8988T (cell line): ENCODE results near the gene KAT7.
"Not testable (repeated sequence)": the region's sequence is repeated elsewhere in the genome, so short reads cannot be mapped to it uniquely, and the experiment has no call there.

Source experiments
- DNase-seq: peaks from one replicate; pipeline ENCODE4 v3.0.0; 2011

KAT7 gene

GRCh38 chr17:49814781-49815529 is 26.5 kb downstream of the KAT7 start:
- DNase-seq = no peak

GRCh38 chr17:49815761-49816281 is 27.3 kb downstream of the KAT7 start:
- DNase-seq = no peak

- DNase-seq = no peak
Observed at GRCh38 chr17:49817993-49818392, 29.5 kb downstream of the KAT7 start.

GRCh38 chr17:49819138-49819537 is 30.7 kb downstream of the KAT7 start:
- DNase-seq = no peak

DNA sequence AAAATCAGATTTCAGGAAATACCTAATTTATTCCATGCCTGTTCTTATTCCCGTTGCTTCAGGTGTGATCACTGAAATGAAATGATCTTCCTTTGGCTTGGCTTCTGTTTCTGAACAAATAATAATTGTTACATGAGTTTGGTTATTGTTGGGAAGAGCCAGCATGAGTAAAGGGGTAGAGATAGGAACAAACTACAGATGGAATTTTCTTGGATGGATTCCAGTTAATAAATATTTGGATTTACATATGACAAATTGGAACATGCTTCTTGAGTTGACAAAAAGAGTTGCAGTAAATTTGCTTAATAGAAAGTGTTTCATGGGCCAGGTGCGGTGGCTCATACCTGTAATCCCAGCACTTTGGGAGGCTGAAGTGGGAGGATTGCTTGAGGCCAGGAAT is 31.2 kb downstream of the KAT7 start:
- DNase-seq = no peak

DNA sequence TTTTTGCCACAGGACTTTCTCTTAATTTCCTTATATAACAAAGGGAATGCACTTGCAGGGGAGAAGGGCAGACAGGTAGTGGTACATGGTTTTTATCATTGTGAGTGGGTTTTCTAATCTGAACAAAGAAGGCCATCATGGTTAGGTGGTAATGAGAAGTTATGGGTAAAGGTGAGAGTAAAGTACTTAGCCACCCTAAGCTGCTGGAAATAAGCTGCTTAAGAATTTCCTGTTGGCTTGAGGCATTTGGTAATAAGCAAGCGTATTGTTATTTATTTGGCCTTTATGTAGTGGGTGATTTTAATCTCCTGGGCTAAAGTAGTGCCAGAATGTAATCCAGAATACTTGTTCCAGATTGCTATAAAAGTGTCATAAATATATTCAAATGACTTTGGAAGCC is 32.3 kb downstream of the KAT7 start:
- DNase-seq = no peak

DNA sequence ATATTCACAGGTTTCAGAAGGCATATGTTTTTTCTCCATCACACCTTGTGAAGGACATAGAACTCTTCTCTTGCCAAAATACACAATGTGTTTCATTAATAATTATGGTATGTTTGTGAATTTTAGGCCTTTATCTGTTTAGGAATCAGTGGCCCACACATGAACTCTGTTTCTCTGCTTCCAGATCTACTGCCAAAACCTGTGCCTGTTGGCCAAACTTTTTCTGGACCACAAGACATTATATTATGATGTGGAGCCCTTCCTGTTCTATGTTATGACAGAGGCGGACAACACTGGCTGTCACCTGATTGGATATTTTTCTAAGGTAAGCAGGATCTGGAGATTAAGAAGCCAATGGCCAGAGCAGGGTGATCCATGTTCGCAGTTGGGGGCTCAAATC is 33.0 kb downstream of the KAT7 start:
- DNase-seq = no peak

- DNase-seq = no peak
Observed at GRCh38 chr17:49821916-49822315, 33.4 kb downstream of the KAT7 start.

- no peak for DNase-seq
Observed at GRCh38 chr17:49822829-49823228, 34.3 kb downstream of the KAT7 start.

DNA sequence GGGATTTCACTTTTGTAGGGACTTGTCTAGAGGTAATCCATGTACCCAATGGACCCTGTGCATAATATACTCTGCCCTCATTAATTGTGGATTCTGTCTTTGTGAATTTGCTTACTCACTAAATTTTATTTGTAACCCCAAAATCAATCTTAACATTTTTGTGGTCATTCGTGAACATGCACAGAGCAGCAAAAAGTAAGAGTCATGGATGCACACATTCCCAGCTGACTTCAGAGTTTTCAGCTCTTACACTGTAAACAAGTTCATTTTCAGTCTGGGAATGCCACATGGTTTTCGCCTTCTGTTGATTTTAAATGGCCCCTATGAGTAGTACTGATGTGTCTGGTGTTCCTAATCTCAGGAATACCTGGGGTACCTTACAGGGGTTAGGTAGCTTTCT is 35.1 kb downstream of the KAT7 start:
- no peak for DNase-seq

DNA sequence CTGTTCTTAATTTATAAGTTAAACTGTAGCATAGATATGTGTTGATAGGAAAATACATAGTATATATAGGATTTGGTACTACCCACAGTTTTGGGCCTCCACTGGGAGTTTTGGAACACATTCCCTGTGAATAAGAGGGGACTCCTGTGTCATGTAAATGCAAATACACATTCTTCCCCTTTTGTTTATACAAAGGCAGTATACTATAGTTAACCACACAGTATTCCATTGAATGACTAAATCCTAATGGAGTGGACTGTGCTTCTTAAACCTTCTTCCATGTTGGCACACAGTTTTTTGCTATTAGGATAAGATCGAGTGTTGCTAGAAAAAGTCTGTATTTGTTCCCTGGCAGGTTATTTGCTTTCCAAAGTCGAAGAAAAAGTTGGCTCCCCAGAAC is 37.2 kb downstream of the KAT7 start:
- DNase-seq = no peak

DNA sequence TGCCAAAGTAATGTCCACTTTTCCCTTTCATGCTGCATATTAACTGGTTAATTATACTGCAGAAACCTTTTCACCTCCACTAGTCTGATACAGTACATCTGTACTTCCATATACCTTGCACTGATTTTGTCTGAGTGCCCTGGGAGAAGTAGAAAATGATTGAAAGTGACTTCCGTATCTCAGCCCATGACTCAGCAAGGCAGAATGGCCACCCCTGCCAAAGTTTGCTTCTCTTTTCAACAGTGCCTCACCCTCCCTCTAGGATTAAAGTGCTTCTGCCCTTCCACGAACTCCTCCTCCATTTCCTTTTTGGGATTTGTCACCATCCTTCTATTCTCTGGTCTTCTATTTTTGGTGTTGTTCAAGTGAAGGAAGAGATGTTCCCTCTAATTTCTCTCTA is 39.8 kb downstream of the KAT7 start:
- not testable (repeated sequence) for DNase-seq

- DNase-seq = no peak
Observed at GRCh38 chr17:49829026-49829425, 40.5 kb downstream of the KAT7 start.

- no peak for DNase-seq
Observed at GRCh38 chr17:49830605-49831004, 42.1 kb downstream of the KAT7 start.

DNA sequence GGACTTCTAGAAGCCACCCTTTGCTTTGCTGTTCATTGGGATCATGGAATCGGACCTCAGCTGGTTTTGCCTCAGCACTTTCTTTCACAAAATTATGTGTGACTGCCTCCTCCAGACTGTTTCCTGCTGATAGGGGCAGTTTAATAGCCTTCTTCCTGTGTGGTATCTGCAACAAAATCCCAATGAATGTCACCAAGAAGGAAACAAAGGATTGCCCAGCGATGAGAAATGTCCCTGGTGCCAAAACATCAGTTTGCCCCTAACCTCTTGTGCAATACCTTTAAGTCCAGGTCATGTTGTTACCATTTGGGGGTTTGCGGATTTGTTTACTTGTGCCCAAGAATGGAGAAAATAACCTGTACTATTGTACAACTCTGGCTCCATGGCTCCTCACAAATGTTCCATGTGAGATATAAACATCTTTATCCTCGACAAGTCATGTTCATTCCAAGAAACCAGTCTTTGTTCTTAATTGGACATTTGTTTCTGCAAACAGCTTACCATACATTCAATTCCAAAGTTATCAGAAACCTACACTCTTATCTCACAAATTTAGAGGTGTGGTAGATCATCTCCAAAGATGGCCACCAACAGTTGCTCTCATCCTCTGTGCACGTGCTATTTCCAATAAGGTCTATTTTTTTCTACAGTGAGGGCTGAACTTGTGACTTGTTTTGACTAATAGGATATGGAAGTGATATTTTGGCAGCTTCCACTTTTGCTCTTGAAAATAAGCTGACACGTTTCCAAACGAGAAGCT is 44.5 kb downstream of the KAT7 start:
- DNase-seq = no peak

DNA sequence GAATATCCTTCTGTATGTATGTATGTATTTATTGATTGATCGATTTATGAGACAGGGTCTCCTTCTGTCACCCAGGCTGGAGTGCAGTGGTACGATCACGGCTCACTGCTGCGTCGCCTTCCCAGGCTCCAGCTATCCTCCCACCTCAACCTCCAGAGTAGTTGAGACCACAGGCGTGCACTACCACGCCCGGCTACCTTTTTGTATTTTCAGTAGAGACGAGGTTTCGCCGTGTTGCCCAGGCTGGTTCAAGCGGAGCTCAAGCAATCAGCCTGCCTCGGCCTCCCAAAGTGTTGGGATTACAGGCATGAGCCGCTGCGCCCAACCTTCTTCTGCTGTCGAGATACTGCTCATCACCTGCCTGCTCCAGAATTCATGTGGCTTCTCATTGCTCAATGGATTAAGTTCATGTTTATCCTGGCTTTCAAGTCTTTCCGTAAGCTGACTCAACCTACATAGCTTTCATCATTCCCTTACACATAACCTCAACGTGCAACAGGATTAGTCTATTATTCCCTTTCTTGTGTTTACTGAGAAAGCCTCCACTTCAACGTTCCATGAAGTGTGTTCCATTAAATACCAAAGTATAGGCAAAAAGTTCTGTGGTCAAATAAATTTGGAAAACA is 45.8 kb downstream of the KAT7 start:
- DNase-seq = no peak

- no peak for DNase-seq
Observed at GRCh38 chr17:49835472-49835871, 47.0 kb downstream of the KAT7 start.

DNA sequence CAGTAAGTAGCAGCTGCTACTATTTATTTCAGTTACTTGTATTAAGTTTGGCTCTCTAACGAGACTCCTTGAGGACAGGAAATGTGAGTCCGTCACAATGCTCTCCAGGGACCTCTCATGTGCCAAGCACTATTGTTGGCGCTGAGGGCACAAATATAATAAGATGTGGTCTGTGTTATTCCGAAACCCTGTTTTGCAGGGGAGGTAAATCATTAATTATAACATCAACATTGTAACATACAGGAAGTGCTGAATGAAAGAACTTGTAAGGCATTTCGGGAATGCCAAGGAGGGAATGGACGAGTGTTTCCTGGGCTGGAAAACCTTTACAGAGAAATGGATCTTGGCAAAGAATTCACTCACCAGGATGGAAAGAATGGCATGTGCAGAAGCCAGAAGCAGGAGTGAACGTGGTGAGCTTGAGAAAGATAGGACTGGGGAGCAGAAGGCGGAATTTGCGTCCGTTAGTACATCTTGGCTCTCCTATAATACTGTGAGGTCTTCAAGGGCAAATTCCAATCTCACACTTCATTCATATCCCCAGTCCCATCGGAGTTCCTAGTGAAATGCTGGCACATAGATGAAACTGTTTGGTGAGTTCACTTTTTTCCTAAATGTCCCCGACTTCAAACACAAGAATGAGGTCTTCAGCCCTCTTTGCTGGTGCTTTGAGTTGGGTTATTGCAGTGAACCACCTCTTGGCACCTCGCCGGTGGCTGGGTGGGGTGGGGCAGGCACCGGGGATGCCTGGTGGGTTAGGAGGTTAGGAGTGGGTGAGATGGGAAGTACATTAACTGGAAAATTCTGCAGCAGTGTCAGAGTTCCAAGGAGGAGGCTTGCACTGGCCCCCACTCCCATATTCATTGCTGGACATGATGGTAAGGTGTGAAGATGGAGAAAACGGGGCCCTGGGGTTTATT is 47.9 kb downstream of the KAT7 start:
- no peak for DNase-seq

- DNase-seq = no peak
Observed at GRCh38 chr17:49839455-49839854, 51.0 kb downstream of the KAT7 start.

- DNase-seq = no peak
Observed at GRCh38 chr17:49841548-49841947, 53.1 kb downstream of the KAT7 start.

DNA sequence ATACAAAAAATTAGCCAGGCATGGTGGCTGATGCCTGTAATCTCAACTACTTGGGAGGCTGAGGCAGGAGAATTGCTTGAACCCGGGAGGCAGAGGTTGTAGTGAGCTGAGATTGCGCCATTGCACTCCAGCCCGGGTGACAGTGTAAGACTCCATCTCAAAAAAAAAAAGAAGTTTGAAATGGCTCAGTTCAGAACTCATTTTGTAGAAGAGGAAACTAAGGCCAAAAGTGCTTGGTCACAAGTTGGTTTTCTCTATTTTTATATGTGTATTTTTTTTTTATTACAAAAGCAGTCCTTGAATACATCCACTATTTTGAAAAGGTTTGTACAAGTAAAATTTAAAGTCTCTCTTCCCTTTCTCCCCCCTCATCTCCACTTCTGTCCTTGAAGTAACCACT is 53.9 kb downstream of the KAT7 start:
- no peak for DNase-seq

DNA sequence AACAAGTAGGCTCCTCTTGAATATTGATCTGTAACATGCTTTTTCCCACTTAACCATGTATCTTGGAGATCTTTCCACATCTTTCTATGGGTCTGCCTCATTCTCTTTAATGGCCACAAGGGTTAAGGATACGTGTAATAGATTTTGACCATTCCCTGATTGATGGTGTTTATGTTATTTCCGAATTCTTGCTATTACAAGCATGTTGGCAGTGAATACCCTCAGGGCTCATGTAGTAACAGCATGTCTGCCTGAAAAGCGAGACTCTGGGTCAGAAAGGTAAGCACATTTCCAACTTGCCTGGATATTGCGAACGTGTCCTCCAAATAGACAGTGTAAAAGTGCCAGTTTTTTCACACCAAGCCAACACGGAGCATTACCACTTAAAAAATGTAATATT is 54.4 kb downstream of the KAT7 start:
- DNase-seq = no peak
